GM19099 (cell line): ENCODE results near the gene IFT20.

Experiments used
- POLR2A ChIP-seq: IDR thresholded peaks from 3 replicates; pipeline ENCODE4 v1.6.1; 2011; ENCODE audit warnings: low read depth; ENCODE audit not compliant: insufficient read length; ENCODE audit errors: extremely low read depth

IFT20 gene

GRCh38 chr17:28330671-28331070 is 4.6 kb downstream of the IFT20 start:
- TF ChIP-seq POLR2A, result no peak

- no peak for TF ChIP-seq POLR2A
Measured at GRCh38 chr17:28328325-28328724, 6.9 kb downstream of the IFT20 start.

- TF ChIP-seq POLR2A, result no peak
Measured at GRCh38 chr17:28327709-28328108, 7.6 kb downstream of the IFT20 start.

- no peak for TF ChIP-seq POLR2A
Measured at GRCh38 chr17:28327031-28327607, 8.2 kb downstream of the IFT20 start.

- TF ChIP-seq POLR2A, result no peak
Measured at GRCh38 chr17:28326114-28326513, 9.2 kb downstream of the IFT20 start.

GRCh38 chr17:28325211-28325610 is 10.1 kb downstream of the IFT20 start:
- TF ChIP-seq POLR2A, result no peak

- TF ChIP-seq POLR2A, result no peak
Measured at GRCh38 chr17:28324781-28325180, 10.5 kb downstream of the IFT20 start.

- no peak for TF ChIP-seq POLR2A
Measured at GRCh38 chr17:28324267-28324745, 11.0 kb downstream of the IFT20 start.

GRCh38 chr17:28320215-28321061 is 14.8 kb downstream of the IFT20 start:
- TF ChIP-seq POLR2A, result no peak

- TF ChIP-seq POLR2A, result no peak
Measured at GRCh38 chr17:28319598-28319935, 15.7 kb downstream of the IFT20 start.

- peak; percentile 81 for TF ChIP-seq POLR2A
Measured at GRCh38 chr17:28318759-28319597, 16.3 kb downstream of the IFT20 start, which contains the start of gene TMEM97. TMEM97 (plus strand) TSS chr17:28319200; CDS start chr17:28319240, 40 bp downstream.

- TF ChIP-seq POLR2A, result no peak
Measured at GRCh38 chr17:28317966-28318758, 17.1 kb downstream of the IFT20 start.

GRCh38 chr17:28317099-28317965 is 17.9 kb downstream of the IFT20 start:
- no peak for TF ChIP-seq POLR2A
